Measurements from ENCODE around the gene RPS15.
A peak's percentile ranks its signal among the peaks of the same experiment; 100 is the strongest.

Gene RPS15

GRCh38 chr19:1455002-1455335, 16.8 kb downstream of the RPS15 start:
- no peak for DNase-seq

- DNase-seq = peak; percentile 95
Measured at GRCh38 chr19:1455336-1456120, 17.3 kb downstream of the RPS15 start.

- DNase-seq = no peak
Measured at GRCh38 chr19:1456121-1456900, 18.1 kb downstream of the RPS15 start.

GRCh38 chr19:1457031-1457739, 19.0 kb downstream of the RPS15 start:
- no peak for DNase-seq

- DNase-seq = no peak
Measured at GRCh38 chr19:1457892-1458291, 19.7 kb downstream of the RPS15 start.

GRCh38 chr19:1459479-1459878, 21.3 kb downstream of the RPS15 start:
- no peak for DNase-seq

- no peak for DNase-seq
Measured at GRCh38 chr19:1460033-1460995, 22.1 kb downstream of the RPS15 start.

- DNase-seq = no peak
Measured at GRCh38 chr19:1461862-1462261, 23.7 kb downstream of the RPS15 start.

- no peak for DNase-seq
Measured at GRCh38 chr19:1465191-1466016, 27.2 kb downstream of the RPS15 start.

GRCh38 chr19:1466018-1466460, 27.8 kb downstream of the RPS15 start:
- DNase-seq = no peak

GRCh38 chr19:1466461-1467214, 28.4 kb downstream of the RPS15 start:
- no peak for DNase-seq

- no peak for DNase-seq
Measured at GRCh38 chr19:1467215-1467489, 29.0 kb downstream of the RPS15 start.

- no peak for DNase-seq
Measured at GRCh38 chr19:1467490-1468273, 29.5 kb downstream of the RPS15 start.

GRCh38 chr19:1468274-1468820, 30.2 kb downstream of the RPS15 start:
- no peak for DNase-seq

- no peak for DNase-seq
Measured at GRCh38 chr19:1468821-1469254, 30.6 kb downstream of the RPS15 start.

- DNase-seq = no peak
Measured at GRCh38 chr19:1469255-1470054, 31.3 kb downstream of the RPS15 start.

GRCh38 chr19:1470055-1470304, 31.8 kb downstream of the RPS15 start:
- no peak for DNase-seq

- DNase-seq = peak; percentile 59
Measured at GRCh38 chr19:1470305-1471009, 32.3 kb downstream of the RPS15 start.
